GM23338 (cell line): ENCODE measurements around the gene DNAJB6. TPM values are rescaled to one million over a fixed set of nuclear protein-coding genes. Genes with fewer than 3 reads are reported as not detected.

Source experiments
- ATAC-seq: fragments of 200-7000 bp; cut with Tn5 transposase; 3 replicates; pipeline ENCODE4 v1.9.1; 2020
- DNase-seq: peaks from one replicate; pipeline ENCODE4 v3.0.0-alpha.2; 2015; ENCODE audit warnings: low spot score
- H2AFZ ChIP-seq: fragments of 200-600 bp; sonication (generic); 2 replicates; pipeline ENCODE4 v1.8.0; 2016; ENCODE audit warnings: antibody characterized with exemption, mild to moderate bottlenecking, moderate library complexity
- H3F3A ChIP-seq: fragments of 200-600 bp; sonication (generic); replicated peaks from 2 replicates; pipeline ENCODE4 v1.8.0; 2017; ENCODE audit warnings: antibody characterized with exemption, mixed run types, low read depth
- H3K27ac ChIP-seq: fragments of 200-600 bp; sonication (generic); 2 replicates; pipeline ENCODE4 v1.6.1; 2016; ENCODE audit warnings: low read depth
- H3K27me3 ChIP-seq: fragments of 200-600 bp; sonication (generic); 2 replicates; pipeline ENCODE4 v1.8.0; 2016; ENCODE audit warnings: mild to moderate bottlenecking, mixed run types, moderate library complexity; ENCODE audit not compliant: insufficient read depth
- H3K36me3 ChIP-seq: fragments of 200-600 bp; sonication (generic); 2 replicates; pipeline ENCODE4 v1.8.0; 2016; ENCODE audit warnings: mild to moderate bottlenecking; ENCODE audit not compliant: insufficient read depth
- H3K4me1 ChIP-seq: fragments of 200-600 bp; sonication (generic); 2 replicates; pipeline ENCODE4 v1.8.0; 2016; ENCODE audit warnings: mild to moderate bottlenecking, moderate library complexity; ENCODE audit not compliant: insufficient read depth
- H3K4me2 ChIP-seq: fragments of 200-600 bp; sonication (generic); 2 replicates; pipeline ENCODE4 v1.7.1; 2017; ENCODE audit warnings: mixed run types
- H3K4me3 ChIP-seq: fragments of 200-600 bp; sonication (generic); 2 replicates; pipeline ENCODE4 v1.6.1; 2016; ENCODE audit warnings: mixed run types
- H3K79me2 ChIP-seq: fragments of 200-600 bp; sonication (generic); replicated peaks from 2 replicates; pipeline ENCODE4 v1.8.0; 2017; ENCODE audit warnings: mild to moderate bottlenecking; ENCODE audit not compliant: insufficient read depth
- H3K9me2 ChIP-seq: fragments of 200-600 bp; sonication (generic); 2 replicates; pipeline ENCODE4 v1.8.0; 2017; ENCODE audit not compliant: insufficient read depth
- H4K20me1 ChIP-seq: fragments of 200-600 bp; sonication (generic); replicated peaks from 2 replicates; pipeline ENCODE4 v1.8.0; 2017; ENCODE audit warnings: mild to moderate bottlenecking; ENCODE audit not compliant: insufficient read depth
- H3K27ac Mint-ChIP-seq: 2 replicates; pipeline ENCODE4 v1.8.0; 2020; ENCODE audit warnings: inconsistent platforms, mild to moderate bottlenecking, moderate library complexity, mixed read lengths
- H3K27me3 Mint-ChIP-seq: 3 replicates; pipeline ENCODE4 v1.8.0; 2022; ENCODE audit warnings: low read depth, mild to moderate bottlenecking, moderate library complexity, mixed read lengths, inconsistent platforms; ENCODE audit not compliant: insufficient read depth, poor library complexity
- H3K36me3 Mint-ChIP-seq: 3 replicates; pipeline ENCODE4 v1.8.0; 2021; ENCODE audit warnings: low read depth, mild to moderate bottlenecking, inconsistent platforms, moderate library complexity, mixed read lengths
- H3K4me1 Mint-ChIP-seq: 3 replicates; pipeline ENCODE4 v1.8.0; 2020; ENCODE audit warnings: mild to moderate bottlenecking, inconsistent platforms, mixed read lengths
- H3K4me3 Mint-ChIP-seq: 3 replicates; pipeline ENCODE4 v1.8.0; 2021; ENCODE audit warnings: moderate library complexity, mild to moderate bottlenecking, inconsistent platforms, mixed read lengths
- H3K9me3 Mint-ChIP-seq: 3 replicates; pipeline ENCODE4 v1.8.0; 2020; ENCODE audit warnings: moderate library complexity, mild to moderate bottlenecking, inconsistent platforms, mixed read lengths
- CREB1 ChIP-seq: fragments of 250-450 bp; sonication (Bioruptor Pico); IDR thresholded peaks from 2 replicates; pipeline ENCODE4 v1.5.0; 2020; ENCODE audit warnings: low read depth, mild to moderate bottlenecking, moderate library complexity
- ETS1 ChIP-seq: IDR thresholded peaks from 2 replicates; pipeline ENCODE4 v1.6.1; 2016; ENCODE audit warnings: antibody characterized with exemption
- EZH2 ChIP-seq: fragments of 200-600 bp; sonication (generic); IDR thresholded peaks from one replicate; pipeline ENCODE4 v1.8.0; 2017; ENCODE audit warnings: antibody characterized with exemption, mild to moderate bottlenecking, low read depth; ENCODE audit not compliant: unreplicated experiment
- POLR2AphosphoS5 ChIP-seq: IDR thresholded peaks from 2 replicates; pipeline ENCODE4 v1.6.1; 2016; ENCODE audit warnings: antibody characterized with exemption, low read depth
- long read RNA-seq: library from polyadenylated mRNA; unstranded; transcript quantifications from one replicate; pipeline ENCODE4 v2.0.0, GENCODE V29; 2020; ENCODE audit not compliant: unreplicated experiment
- polyA plus RNA-seq: library from polyadenylated mRNA; unstranded; fragments of >200 nt; fragmentation: Nextera tagmentation; extraction: Ambion mirVana; gene quantifications from 2 replicates; pipeline ENCODE4 v1.2.1, GENCODE V29; 2016
- total RNA-seq: library from RNA; depleted of rRNA; stranded (reverse); fragments of >200 nt; shearing (Covaris generic); gene quantifications from 2 replicates; pipeline ENCODE4 v1.2.3, GENCODE V29; 2014; rRNA removed
- TF ChIP-seq, protein P1 (sequence below): fragments of 250-450 bp; sonication (Bioruptor Pico); IDR thresholded peaks from 2 replicates; pipeline ENCODE4 v1.5.0; 2020; ENCODE audit warnings: mild to moderate bottlenecking, moderate library complexity

Gene DNAJB6
- 308 and 325 TPM in 2 replicates for total RNA-seq
- 305 and 322 TPM in 2 replicates for polyA plus RNA-seq
- long read RNA-seq, transcript DNAJB6-204 (8 exons, 1,609 nt) = major isoform, 77 of 167 reads
- long read RNA-seq, transcript DNAJB6-201 (10 exons, 2,527 nt) = minor isoform, 60 of 167 reads
- long read RNA-seq, partial matches to known transcripts = 7 of 167 reads
- long read RNA-seq, other reads (novel, unspliced or antisense) = 21 of 167 reads

GRCh38 chr7:157336383-157337315 lies at the start of gene DNAJB6:
Gene DNAJB6, plus strand, starts transcription at chr7:157337004. Its CDS starts 21,569 bp downstream, at chr7:157358573.
- Histone ChIP-seq H3K79me2 (peaks cover 70% of the 10 kb centered on the region), H3K36me3 (no peaks in the 10 kb centered on the region), H3K4me3 (peak within 1 kb of the TSS; percentile 100), H3F3A (peaks cover 30% of the 10 kb centered on the region), H3K27ac (peak within 1 kb of the TSS; percentile 97), H4K20me1 (peaks cover 30% of the 10 kb centered on the region), H3K9me2 (no peaks in the 10 kb centered on the region), H3K27me3 (no peaks in the 10 kb centered on the region), H3K4me1 (peaks cover 36% of the 10 kb centered on the region), H2AFZ (peak within 1 kb of the TSS; percentile 70; the same call in 1 of the 2 replicates), H3K4me2 (peak within 1 kb of the TSS; percentile 99)
- H3K9me3 Mint-ChIP-seq = peaks cover 9% of the 10 kb centered on the region; the same call in 2 of the 3 replicates
- H3K4me3 Mint-ChIP-seq = peak within 1 kb of the TSS; percentile 92
- TF ChIP-seq, protein P1, sequence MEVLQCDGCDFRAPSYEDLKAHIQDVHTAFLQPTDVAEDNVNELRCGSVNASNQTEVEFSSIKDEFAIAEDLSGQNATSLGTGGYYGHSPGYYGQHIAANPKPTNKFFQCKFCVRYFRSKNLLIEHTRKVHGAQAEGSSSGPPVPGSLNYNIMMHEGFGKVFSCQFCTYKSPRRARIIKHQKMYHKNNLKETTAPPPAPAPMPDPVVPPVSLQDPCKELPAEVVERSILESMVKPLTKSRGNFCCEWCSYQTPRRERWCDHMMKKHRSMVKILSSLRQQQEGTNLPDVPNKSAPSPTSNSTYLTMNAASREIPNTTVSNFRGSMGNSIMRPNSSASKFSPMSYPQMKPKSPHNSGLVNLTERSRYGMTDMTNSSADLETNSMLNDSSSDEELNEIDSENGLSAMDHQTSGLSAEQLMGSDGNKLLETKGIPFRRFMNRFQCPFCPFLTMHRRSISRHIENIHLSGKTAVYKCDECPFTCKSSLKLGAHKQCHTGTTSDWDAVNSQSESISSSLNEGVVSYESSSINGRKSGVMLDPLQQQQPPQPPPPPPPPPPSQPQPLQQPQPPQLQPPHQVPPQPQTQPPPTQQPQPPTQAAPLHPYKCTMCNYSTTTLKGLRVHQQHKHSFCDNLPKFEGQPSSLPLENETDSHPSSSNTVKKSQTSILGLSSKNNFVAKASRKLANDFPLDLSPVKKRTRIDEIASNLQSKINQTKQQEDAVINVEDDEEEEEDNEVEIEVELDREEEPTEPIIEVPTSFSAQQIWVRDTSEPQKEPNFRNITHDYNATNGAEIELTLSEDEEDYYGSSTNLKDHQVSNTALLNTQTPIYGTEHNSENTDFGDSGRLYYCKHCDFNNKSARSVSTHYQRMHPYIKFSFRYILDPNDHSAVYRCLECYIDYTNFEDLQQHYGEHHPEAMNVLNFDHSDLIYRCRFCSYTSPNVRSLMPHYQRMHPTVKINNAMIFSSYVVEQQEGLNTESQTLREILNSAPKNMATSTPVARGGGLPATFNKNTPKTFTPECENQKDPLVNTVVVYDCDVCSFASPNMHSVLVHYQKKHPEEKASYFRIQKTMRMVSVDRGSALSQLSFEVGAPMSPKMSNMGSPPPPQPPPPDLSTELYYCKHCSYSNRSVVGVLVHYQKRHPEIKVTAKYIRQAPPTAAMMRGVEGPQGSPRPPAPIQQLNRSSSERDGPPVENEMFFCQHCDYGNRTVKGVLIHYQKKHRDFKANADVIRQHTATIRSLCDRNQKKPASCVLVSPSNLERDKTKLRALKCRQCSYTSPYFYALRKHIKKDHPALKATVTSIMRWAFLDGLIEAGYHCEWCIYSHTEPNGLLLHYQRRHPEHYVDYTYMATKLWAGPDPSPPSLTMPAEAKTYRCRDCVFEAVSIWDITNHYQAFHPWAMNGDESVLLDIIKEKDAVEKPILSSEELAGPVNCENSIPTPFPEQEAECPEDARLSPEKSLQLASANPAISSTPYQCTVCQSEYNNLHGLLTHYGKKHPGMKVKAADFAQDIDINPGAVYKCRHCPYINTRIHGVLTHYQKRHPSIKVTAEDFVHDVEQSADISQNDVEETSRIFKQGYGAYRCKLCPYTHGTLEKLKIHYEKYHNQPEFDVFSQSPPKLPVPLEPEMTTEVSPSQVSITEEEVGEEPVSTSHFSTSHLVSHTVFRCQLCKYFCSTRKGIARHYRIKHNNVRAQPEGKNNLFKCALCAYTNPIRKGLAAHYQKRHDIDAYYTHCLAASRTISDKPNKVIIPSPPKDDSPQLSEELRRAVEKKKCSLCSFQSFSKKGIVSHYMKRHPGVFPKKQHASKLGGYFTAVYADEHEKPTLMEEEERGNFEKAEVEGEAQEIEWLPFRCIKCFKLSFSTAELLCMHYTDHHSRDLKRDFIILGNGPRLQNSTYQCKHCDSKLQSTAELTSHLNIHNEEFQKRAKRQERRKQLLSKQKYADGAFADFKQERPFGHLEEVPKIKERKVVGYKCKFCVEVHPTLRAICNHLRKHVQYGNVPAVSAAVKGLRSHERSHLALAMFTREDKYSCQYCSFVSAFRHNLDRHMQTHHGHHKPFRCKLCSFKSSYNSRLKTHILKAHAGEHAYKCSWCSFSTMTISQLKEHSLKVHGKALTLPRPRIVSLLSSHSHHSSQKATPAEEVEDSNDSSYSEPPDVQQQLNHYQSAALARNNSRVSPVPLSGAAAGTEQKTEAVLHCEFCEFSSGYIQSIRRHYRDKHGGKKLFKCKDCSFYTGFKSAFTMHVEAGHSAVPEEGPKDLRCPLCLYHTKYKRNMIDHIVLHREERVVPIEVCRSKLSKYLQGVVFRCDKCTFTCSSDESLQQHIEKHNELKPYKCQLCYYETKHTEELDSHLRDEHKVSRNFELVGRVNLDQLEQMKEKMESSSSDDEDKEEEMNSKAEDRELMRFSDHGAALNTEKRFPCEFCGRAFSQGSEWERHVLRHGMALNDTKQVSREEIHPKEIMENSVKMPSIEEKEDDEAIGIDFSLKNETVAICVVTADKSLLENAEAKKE (CRISPR knock-in tag) = no peak
- TF ChIP-seq CREB1 (peak; percentile 93), ETS1 (peak; percentile 92), POLR2AphosphoS5 (peak; percentile 69), EZH2 (no peak)
- ATAC-seq = peak; percentile 81
- peak; percentile 94 for DNase-seq
- H3K27me3 Mint-ChIP-seq = peaks cover 28% of the 10 kb centered on the region
- peak within 1 kb of the TSS; percentile 97 for H3K27ac Mint-ChIP-seq
- H3K36me3 Mint-ChIP-seq = peaks cover 37% of the 10 kb centered on the region
- peaks cover 43% of the 10 kb centered on the region for H3K4me1 Mint-ChIP-seq
